OCI-LY3 (cell line): ENCODE measurements around the gene CD63.

ENCODE experiments used
- EZH2phosphoT487 ChIP-seq: fragments of 200-600 bp; shearing (Covaris generic); IDR thresholded peaks from 2 replicates; pipeline ENCODE4 v1.6.1; 2018; ENCODE audit warnings: antibody characterized with exemption, mixed run types, low read depth
- TF ChIP-seq, protein P1 (sequence below): fragments of 200-600, 300-600 bp; sonication (generic); IDR thresholded peaks from 2 replicates; pipeline ENCODE4 v1.5.1; 2014; ENCODE audit warnings: antibody characterized with exemption, low read length, low read depth

- TF ChIP-seq, protein P1, sequence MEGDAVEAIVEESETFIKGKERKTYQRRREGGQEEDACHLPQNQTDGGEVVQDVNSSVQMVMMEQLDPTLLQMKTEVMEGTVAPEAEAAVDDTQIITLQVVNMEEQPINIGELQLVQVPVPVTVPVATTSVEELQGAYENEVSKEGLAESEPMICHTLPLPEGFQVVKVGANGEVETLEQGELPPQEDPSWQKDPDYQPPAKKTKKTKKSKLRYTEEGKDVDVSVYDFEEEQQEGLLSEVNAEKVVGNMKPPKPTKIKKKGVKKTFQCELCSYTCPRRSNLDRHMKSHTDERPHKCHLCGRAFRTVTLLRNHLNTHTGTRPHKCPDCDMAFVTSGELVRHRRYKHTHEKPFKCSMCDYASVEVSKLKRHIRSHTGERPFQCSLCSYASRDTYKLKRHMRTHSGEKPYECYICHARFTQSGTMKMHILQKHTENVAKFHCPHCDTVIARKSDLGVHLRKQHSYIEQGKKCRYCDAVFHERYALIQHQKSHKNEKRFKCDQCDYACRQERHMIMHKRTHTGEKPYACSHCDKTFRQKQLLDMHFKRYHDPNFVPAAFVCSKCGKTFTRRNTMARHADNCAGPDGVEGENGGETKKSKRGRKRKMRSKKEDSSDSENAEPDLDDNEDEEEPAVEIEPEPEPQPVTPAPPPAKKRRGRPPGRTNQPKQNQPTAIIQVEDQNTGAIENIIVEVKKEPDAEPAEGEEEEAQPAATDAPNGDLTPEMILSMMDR: no peak
- TF ChIP-seq EZH2phosphoT487: no peak
Measured at GRCh38 chr12:55700255-55701018, 28.4 kb downstream of the CD63 start.
